Esophagus muscularis mucosa (tissue), 4 donors: ENCODE results near the gene CIT. TPM values are rescaled to one million over a fixed set of nuclear protein-coding genes. Genes with fewer than 3 reads are reported as not detected.

Experiments
- DNase-seq: peaks from one replicate; pipeline ENCODE4 v3.0.0-alpha.2; 2017; ENCODE audit errors: extremely low spot score
- H3K27ac ChIP-seq, 4 donors: fragments of 200-600 bp; sonication (generic); replicated peaks in 1 of 4; 1 replicate in 3 of 4; 2 replicates in 1 of 4; pipeline ENCODE4 v1.5.1; 2016 to 2019; ENCODE audit warnings: mild to moderate bottlenecking in 1 of 4
- H3K27me3 ChIP-seq, 4 donors: fragments of 200-600 bp; sonication (generic); one replicate each; pipeline versions ENCODE4 v1.5.1 to v1.6.0; 2016 to 2019
- H3K36me3 ChIP-seq, 4 donors: fragments of 200-600 bp; sonication (generic); one replicate each; pipeline ENCODE4 v1.5.1; 2016 to 2019
- H3K4me1 ChIP-seq, 4 donors: fragments of 200-600 bp; sonication (generic); one replicate each; pipeline ENCODE4 v1.5.1; 2016 to 2019
- H3K4me3 ChIP-seq, 4 donors: fragments of 200-600 bp; sonication (generic); 1 replicate in 2 of 4; 2 replicates in 2 of 4; pipeline ENCODE4 v1.5.1; 2016 to 2019; ENCODE audit warnings: mild to moderate bottlenecking in 4 of 4, moderate library complexity in 1 of 4
- H3K9me3 ChIP-seq, 4 donors: fragments of 200-600 bp; sonication (generic); 1 replicate in 3 of 4; 2 replicates in 1 of 4; pipeline ENCODE4 v1.5.1; 2016 to 2019
- CTCF ChIP-seq, 3 experiments: fragments of 200-600 bp in 2 of 3; fragments of 450-650 bp in 1 of 3; sonication (generic) in 2 of 3; IDR thresholded peaks; one replicate each; pipeline ENCODE4 v1.5.1; 2017 to 2019; ENCODE audit warnings: antibody characterized with exemption in 3 of 3, mild to moderate bottlenecking in 2 of 3, moderate library complexity in 1 of 3
- EP300 ChIP-seq: sonication (generic); formaldehyde crosslinking; IDR thresholded peaks from one replicate; pipeline ENCODE4 v1.6.1; 2017; ENCODE audit warnings: antibody characterized with exemption
- POLR2A ChIP-seq: fragments of 450-650 bp; IDR thresholded peaks from one replicate; pipeline ENCODE4 v1.6.1; 2017; ENCODE audit warnings: antibody characterized with exemption, moderate library complexity, mild to moderate bottlenecking, low read depth
- POLR2AphosphoS5 ChIP-seq, 2 donors: sonication (generic); formaldehyde crosslinking; IDR thresholded peaks; one replicate each; pipeline ENCODE4 v1.6.1; 2017; ENCODE audit warnings: antibody characterized with exemption in 2 of 2
- WGBS: methylation state at CpG from one replicate; pipeline ENCODE4 v1.1.5; 2018; 5-methylcytosine and 5-hydroxymethylcytosine counted together
- intact Hi-C: fragments of 100-400 bp; cut with DNase I; formaldehyde crosslinking; loops from one replicate; pipeline ENCODE4 v1.15.1; 2023
- total RNA-seq, 4 donors: library from RNA; depleted of rRNA; stranded (reverse); fragments of >200 nt; gene quantifications; one replicate each; pipeline versions ENCODE4 v1.1.0 to v1.2.1, GENCODE V29; 2016

CIT gene
- total RNA-seq, 4 donors from 2014 or later: 5.1 to 14.8 (median 5.8) TPM

- no peak overlapping the region for H3K4me3 ChIP-seq
- intact Hi-C loops: no loop called here
- no peaks in the 10 kb centered on the region for H3K36me3 ChIP-seq
- H3K4me1 ChIP-seq: no peaks in the 10 kb centered on the region
- 32% methylated on average over 1 of the region's 1 CpG for WGBS
- no peak overlapping the region for H3K27ac ChIP-seq
- H3K27me3 ChIP-seq: peaks cover 0 to 4% (median 0%) of the 10 kb centered on the region in 4 donors
- H3K9me3 ChIP-seq: no peaks in the 10 kb centered on the region
- DNase-seq: no peak
- TF ChIP-seq POLR2A (no peak), EP300 (no peak), CTCF (IDR thresholded peaks at IDR 0.05) (no peak), POLR2AphosphoS5 (IDR thresholded peaks at IDR 0.05) (no peak)
Observed at GRCh38 chr12:119914666-119915065, 37.5 kb upstream of the CIT start.

- H3K27me3 ChIP-seq: peaks cover 0 to 13% (median 0%) of the 10 kb centered on the region in 4 donors
- no peak overlapping the region for H3K27ac ChIP-seq
- H3K4me1 ChIP-seq: no peaks in the 10 kb centered on the region
- 94% methylated on average over 6 of the region's 6 CpGs for WGBS
- no peaks in the 10 kb centered on the region for H3K36me3 ChIP-seq
- DNase-seq: no peak
- no peaks in the 10 kb centered on the region for H3K9me3 ChIP-seq
- no peak overlapping the region for H3K4me3 ChIP-seq
- TF ChIP-seq POLR2AphosphoS5 (IDR thresholded peaks at IDR 0.05) (no peak), CTCF (IDR thresholded peaks at IDR 0.05) (no peak), EP300 (no peak), POLR2A (no peak)
- intact Hi-C loops: no loop called here
Observed at GRCh38 chr12:119913536-119914330, 36.6 kb upstream of the CIT start.

- H3K4me3 ChIP-seq: no peak overlapping the region
- H3K9me3 ChIP-seq: no peaks in the 10 kb centered on the region
- H3K27me3 ChIP-seq: peaks cover 0 to 8% (median 0%) of the 10 kb centered on the region in 4 donors
- H3K27ac ChIP-seq: no peak overlapping the region
- H3K4me1 ChIP-seq: no peaks in the 10 kb centered on the region
- intact Hi-C loops: no loop called here
- TF ChIP-seq CTCF (IDR thresholded peaks at IDR 0.05) (no peak), POLR2A (no peak), POLR2AphosphoS5 (IDR thresholded peaks at IDR 0.05) (no peak), EP300 (no peak)
- WGBS: 56% methylated on average over 4 of the region's 4 CpGs
- no peaks in the 10 kb centered on the region for H3K36me3 ChIP-seq
- DNase-seq: no peak
Observed at GRCh38 chr12:119911182-119911581, 34.1 kb upstream of the CIT start.

- TF ChIP-seq POLR2A (no peak), CTCF (IDR thresholded peaks at IDR 0.05) (no peak), EP300 (no peak)
- no peak for DNase-seq
- Histone ChIP-seq H3K36me3 (no peaks in the 10 kb centered on the region), H3K4me3 (no peak overlapping the region), H3K27ac (no peak overlapping the region), H3K27me3 (peaks cover 0 to 8% (median 0%) of the 10 kb centered on the region in 4 donors), H3K9me3 (no peaks in the 10 kb centered on the region), H3K4me1 (no peaks in the 10 kb centered on the region)
- 92% methylated on average over 4 of the region's 4 CpGs for whole genome bisulfite sequencing
- intact Hi-C loops: no loop called here
Observed at GRCh38 chr12:119910586-119910985, 33.5 kb upstream of the CIT start.

GRCh38 chr12:119902084-119902509, 25.0 kb upstream of the CIT start:
- H3K4me1 ChIP-seq: no peaks in the 10 kb centered on the region
- H3K27me3 ChIP-seq: no peaks in the 10 kb centered on the region
- 3% methylated on average over 5 of the region's 5 CpGs for WGBS
- no peaks in the 10 kb centered on the region for H3K9me3 ChIP-seq
- no peak overlapping the region for H3K27ac ChIP-seq
- no peaks in the 10 kb centered on the region for H3K36me3 ChIP-seq
- no peak for DNase-seq
- H3K4me3 ChIP-seq: no peak overlapping the region
- TF ChIP-seq POLR2AphosphoS5 (IDR thresholded peaks at IDR 0.05): no peak
- TF ChIP-seq CTCF (IDR thresholded peaks at IDR 0.05): peak; percentile 53 to 70 (median 56)
- intact Hi-C loops: no loop called here
